ENCODE data around the gene ZNF74. TPM values are rescaled to one million over a fixed set of nuclear protein-coding genes. Genes with fewer than 3 reads are reported as not detected.

The ZNF74 gene
- total and polyA plus RNA-seq, 2 donors (not counting 1 experiment from before 2014, with no cell fraction given), result 2.5 to 13.0 TPM

DNA sequence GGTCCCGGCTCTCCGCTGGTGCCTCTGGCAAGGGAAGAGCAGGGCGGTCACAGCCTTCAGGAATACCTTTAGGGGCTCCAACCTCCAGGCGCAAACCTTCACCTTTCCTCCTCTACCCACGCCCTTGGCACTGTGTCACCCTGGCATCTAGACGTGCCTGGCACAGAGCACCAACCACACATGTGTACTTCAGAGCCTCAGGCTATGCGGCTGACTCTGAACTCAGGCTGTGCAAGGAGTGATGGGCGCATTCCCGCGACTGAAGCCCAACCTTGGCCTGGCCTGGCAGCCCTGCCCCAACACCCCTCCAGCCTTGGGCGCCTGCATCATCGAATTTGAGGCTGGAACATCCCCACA is 32.3 kb downstream of the ZNF74 start:
- Histone ChIP-seq H3K36me3 (ENCODE audit: control insufficient read depth, insufficient read depth, low read length) (peaks cover 23% of the 10 kb centered on the region), H3K4me2 (ENCODE audit: extremely low read depth, insufficient read depth, low read length) (no peak overlapping the region), H3K9me3 (ENCODE audit: control insufficient read depth, insufficient read depth, low read depth, low read length) (no peaks in the 10 kb centered on the region), H3K27me3 (ENCODE audit: control insufficient read depth, insufficient read depth, low read length) (no peaks in the 10 kb centered on the region), H3K4me3 (replicated peaks in 1 of 4; ENCODE audit: control extremely low read depth in 1 of 4, insufficient read depth in 1 of 4, low read depth in 3 of 4, low read length in 4 of 4) (no peak overlapping the region), H3K27ac (ENCODE audit: insufficient read depth, low read length) (no peak overlapping the region), H3K9ac (ENCODE audit: insufficient read depth, low read length) (no peak overlapping the region), H3K79me2 (ENCODE audit: control insufficient read depth, insufficient read depth, low read length) (peaks cover 2% of the 10 kb centered on the region), H4K20me1 (ENCODE audit: control insufficient read depth, extremely low read depth, insufficient read depth, low read length) (no peaks in the 10 kb centered on the region), H2AFZ (ENCODE audit: low read length) (no peak overlapping the region), H3K4me1 (ENCODE audit: control insufficient read depth, extremely low read depth, insufficient read depth, low read length) (peaks cover 14% of the 10 kb centered on the region)
- TF ChIP-seq, protein P1, sequence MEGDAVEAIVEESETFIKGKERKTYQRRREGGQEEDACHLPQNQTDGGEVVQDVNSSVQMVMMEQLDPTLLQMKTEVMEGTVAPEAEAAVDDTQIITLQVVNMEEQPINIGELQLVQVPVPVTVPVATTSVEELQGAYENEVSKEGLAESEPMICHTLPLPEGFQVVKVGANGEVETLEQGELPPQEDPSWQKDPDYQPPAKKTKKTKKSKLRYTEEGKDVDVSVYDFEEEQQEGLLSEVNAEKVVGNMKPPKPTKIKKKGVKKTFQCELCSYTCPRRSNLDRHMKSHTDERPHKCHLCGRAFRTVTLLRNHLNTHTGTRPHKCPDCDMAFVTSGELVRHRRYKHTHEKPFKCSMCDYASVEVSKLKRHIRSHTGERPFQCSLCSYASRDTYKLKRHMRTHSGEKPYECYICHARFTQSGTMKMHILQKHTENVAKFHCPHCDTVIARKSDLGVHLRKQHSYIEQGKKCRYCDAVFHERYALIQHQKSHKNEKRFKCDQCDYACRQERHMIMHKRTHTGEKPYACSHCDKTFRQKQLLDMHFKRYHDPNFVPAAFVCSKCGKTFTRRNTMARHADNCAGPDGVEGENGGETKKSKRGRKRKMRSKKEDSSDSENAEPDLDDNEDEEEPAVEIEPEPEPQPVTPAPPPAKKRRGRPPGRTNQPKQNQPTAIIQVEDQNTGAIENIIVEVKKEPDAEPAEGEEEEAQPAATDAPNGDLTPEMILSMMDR (conservative IDR thresholded peaks at IDR 0.05 in 1 of 2, IDR thresholded peaks at IDR 0.05 in 1 of 2; ENCODE audit: low read depth in 1 of 2, low read length in 2 of 2), result no peak
- TF ChIP-seq EZH2 (IDR thresholded peaks at IDR 0.05; ENCODE audit: low read length, missing control alignments), result no peak
- DNase-seq (ENCODE audit: low read depth in 2 of 2), result no peak

DNA sequence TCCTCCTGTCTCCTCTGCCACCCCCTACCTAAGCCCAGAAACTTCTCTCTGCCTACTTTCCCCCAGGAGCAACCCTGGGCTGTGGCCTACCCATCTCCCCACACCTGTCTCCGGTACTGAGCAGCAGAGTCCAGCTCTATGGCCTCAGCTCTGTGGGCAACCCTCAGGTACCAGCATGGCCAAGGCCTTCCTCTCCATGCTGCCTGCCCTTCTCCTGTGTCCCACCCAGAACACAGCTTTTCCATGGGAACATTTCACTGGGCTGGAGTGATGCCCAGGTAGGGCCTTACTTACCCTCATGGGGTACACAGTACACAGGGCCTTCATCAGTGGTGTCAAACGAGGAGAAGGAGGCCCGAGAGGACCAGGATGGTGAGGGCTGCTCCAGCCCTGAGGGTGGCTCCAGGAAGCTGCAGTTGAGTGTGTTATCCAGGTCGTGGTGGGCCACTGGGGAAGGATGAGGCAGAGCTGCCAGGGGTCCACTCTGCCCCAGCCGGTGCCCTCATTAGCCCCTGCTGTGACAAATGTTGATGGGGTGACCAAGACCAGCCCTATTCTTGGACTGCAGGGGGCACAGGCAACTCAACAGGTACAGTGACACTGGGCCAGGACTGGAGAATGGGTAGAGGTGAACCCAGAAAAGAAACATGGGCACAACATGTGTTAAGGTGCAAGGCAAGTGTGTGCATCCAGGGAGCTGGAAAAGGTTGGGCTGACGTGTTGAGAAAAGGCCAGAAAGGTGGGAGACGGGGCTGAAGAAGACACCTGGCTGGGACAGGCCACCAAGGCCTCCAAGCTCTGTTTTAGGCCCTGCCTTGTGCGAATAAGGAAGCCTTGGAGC is 33.4 kb downstream of the ZNF74 start:
- Histone ChIP-seq H3K27ac (ENCODE audit: insufficient read depth, low read length) (no peak overlapping the region), H3K9me3 (ENCODE audit: control insufficient read depth, insufficient read depth, low read depth, low read length) (no peaks in the 10 kb centered on the region), H3K4me3 (replicated peaks in 1 of 4; ENCODE audit: control extremely low read depth in 1 of 4, insufficient read depth in 1 of 4, low read depth in 3 of 4, low read length in 4 of 4) (no peak overlapping the region), H3K9ac (ENCODE audit: insufficient read depth, low read length) (no peak overlapping the region), H2AFZ (ENCODE audit: low read length) (no peak overlapping the region), H3K27me3 (ENCODE audit: control insufficient read depth, insufficient read depth, low read length) (no peaks in the 10 kb centered on the region), H3K4me2 (ENCODE audit: extremely low read depth, insufficient read depth, low read length) (no peak overlapping the region), H3K79me2 (ENCODE audit: control insufficient read depth, insufficient read depth, low read length) (peaks cover 8% of the 10 kb centered on the region), H3K36me3 (ENCODE audit: control insufficient read depth, insufficient read depth, low read length) (peaks cover 23% of the 10 kb centered on the region), H3K4me1 (ENCODE audit: control insufficient read depth, extremely low read depth, insufficient read depth, low read length) (peaks cover 14% of the 10 kb centered on the region), H4K20me1 (ENCODE audit: control insufficient read depth, extremely low read depth, insufficient read depth, low read length) (no peaks in the 10 kb centered on the region)
- no peak for TF ChIP-seq EZH2 (IDR thresholded peaks at IDR 0.05; ENCODE audit: low read length, missing control alignments)
- TF ChIP-seq, protein P1 (conservative IDR thresholded peaks at IDR 0.05 in 1 of 2, IDR thresholded peaks at IDR 0.05 in 1 of 2; ENCODE audit: low read depth in 1 of 2, low read length in 2 of 2), result no peak
- DNase-seq (ENCODE audit: low read depth in 2 of 2), result no peak

DNA sequence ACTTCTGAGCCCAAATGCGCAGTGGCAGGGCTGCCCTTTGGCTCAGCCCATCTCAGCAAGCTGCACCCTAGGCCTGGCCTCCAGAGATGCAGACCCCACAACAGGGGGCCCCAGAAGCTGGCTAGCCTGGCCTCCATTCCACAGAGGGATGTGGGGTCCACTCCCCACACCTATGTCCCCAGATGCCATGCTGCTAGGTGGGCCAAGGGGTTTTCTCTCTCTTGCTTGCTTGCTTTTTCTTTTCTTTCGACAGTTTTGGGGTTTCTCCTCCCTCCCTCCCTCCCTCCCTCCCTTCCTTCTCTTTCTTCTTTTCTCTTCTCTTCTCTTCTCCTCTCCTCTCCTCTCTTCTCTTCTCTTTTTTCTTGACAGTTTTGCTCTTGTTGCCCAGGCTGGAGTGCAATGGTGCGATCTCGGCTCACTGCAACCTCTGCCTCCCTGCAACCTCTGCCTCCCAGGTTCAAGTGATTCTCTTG is 34.0 kb downstream of the ZNF74 start:
- TF ChIP-seq EZH2 (IDR thresholded peaks at IDR 0.05; ENCODE audit: low read length, missing control alignments), result no peak
- TF ChIP-seq, protein P1 (conservative IDR thresholded peaks at IDR 0.05 in 1 of 2, IDR thresholded peaks at IDR 0.05 in 1 of 2; ENCODE audit: low read depth in 1 of 2, low read length in 2 of 2), result no peak
- peaks cover 10% of the 10 kb centered on the region for H3K4me1 ChIP-seq (ENCODE audit: control insufficient read depth, extremely low read depth, insufficient read depth, low read length)
- H3K9ac ChIP-seq (ENCODE audit: insufficient read depth, low read length), result no peak overlapping the region
- peaks cover 23% of the 10 kb centered on the region for H3K36me3 ChIP-seq (ENCODE audit: control insufficient read depth, insufficient read depth, low read length)
- H3K4me2 ChIP-seq (ENCODE audit: extremely low read depth, insufficient read depth, low read length), result no peak overlapping the region
- no peaks in the 10 kb centered on the region for H4K20me1 ChIP-seq (ENCODE audit: control insufficient read depth, extremely low read depth, insufficient read depth, low read length)
- no peaks in the 10 kb centered on the region for H3K9me3 ChIP-seq (ENCODE audit: control insufficient read depth, insufficient read depth, low read depth, low read length)
- no peaks in the 10 kb centered on the region for H3K27me3 ChIP-seq (ENCODE audit: control insufficient read depth, insufficient read depth, low read length)
- DNase-seq (ENCODE audit: low read depth in 2 of 2), result no peak
- no peak overlapping the region for H3K4me3 ChIP-seq (replicated peaks in 1 of 4; ENCODE audit: control extremely low read depth in 1 of 4, insufficient read depth in 1 of 4, low read depth in 3 of 4, low read length in 4 of 4)
- no peak overlapping the region for H2AFZ ChIP-seq (ENCODE audit: low read length)
- peaks cover 11% of the 10 kb centered on the region for H3K79me2 ChIP-seq (ENCODE audit: control insufficient read depth, insufficient read depth, low read length)
- H3K27ac ChIP-seq (ENCODE audit: insufficient read depth, low read length), result no peak overlapping the region

Measured in fibroblast of lung (primary cell).